Right kidney (tissue), 1 donor: ENCODE results near the gene ATP5ME.

Experiments used
- DNase-seq: peaks from one replicate; pipeline ENCODE4 v3.0.0-alpha.2; 2016

ATP5ME gene

GRCh38 chr4:686413-687040 is 12.5 kb upstream of the ATP5ME start:
- DNase-seq = no peak

GRCh38 chr4:685679-686412 is 11.8 kb upstream of the ATP5ME start:
- no peak for DNase-seq

- no peak for DNase-seq
These were observed 10.7 kb upstream of the ATP5ME start for GRCh38 chr4:684623-685327.

- peak; percentile 64 for DNase-seq
These were observed 10.0 kb upstream of the ATP5ME start for GRCh38 chr4:683982-684622.

- no peak for DNase-seq
These were observed 9.3 kb upstream of the ATP5ME start for GRCh38 chr4:683247-683897.

GRCh38 chr4:682490-683172 is 8.6 kb upstream of the ATP5ME start:
- no peak for DNase-seq

GRCh38 chr4:681736-682451 is 7.8 kb upstream of the ATP5ME start:
- no peak for DNase-seq

DNA sequence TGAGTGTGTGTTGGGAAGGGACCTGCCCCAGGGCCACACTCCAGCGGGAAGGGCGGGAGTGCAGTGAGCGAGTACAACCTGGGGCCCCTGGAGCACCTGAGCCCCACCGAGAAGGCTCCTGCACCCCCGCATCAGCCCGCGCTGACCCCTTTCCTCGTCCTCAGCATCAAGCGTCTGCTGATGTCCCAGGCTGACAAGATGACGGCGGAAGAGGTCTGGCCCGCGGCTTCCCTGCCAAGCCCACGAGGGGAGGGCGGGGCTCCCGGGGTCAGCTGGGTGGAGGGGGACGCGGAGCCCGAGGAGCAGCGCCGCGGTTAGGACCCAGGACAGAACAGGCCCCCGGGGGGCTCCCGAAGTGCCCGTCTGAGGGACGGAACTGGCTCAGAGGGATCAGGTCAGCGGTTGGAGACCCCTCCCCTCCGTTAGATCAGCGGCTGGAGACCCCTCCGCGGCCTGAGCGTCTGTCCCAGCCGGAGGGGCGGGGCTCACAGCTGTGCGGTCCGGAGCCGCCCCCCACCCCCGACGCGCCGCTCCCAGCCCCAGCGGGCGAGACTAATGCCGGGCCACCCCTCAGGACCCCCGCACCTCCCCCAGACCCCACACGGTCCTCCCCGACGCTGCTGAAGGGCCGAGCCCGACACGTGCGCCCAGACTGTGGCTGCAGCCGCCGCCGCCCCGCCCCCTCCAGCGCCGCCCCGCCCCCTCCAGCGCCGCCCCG is 7.0 kb upstream of the ATP5ME start:
- DNase-seq = no peak

DNA sequence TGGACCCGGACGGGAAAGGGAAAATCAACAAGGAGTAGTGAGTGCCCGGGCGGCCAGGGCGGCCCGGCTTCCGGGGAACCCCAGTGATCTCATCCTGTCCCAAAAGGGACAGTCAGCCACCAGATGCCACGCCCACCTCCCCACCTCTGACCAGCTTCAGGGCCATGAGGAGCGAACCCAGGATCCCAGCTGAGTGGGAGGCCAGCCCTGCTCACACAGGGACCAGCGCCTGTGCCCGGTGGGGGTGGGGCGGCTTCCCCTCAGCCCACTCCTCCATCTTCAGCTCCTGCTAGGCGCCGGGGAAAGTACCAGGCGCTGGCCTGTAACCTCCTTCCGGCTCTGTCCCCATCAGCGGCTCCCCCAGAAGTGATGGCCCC is 6.5 kb upstream of the ATP5ME start:
- no peak for DNase-seq

GRCh38 chr4:680091-680490 is 6.0 kb upstream of the ATP5ME start:
- no peak for DNase-seq

DNA sequence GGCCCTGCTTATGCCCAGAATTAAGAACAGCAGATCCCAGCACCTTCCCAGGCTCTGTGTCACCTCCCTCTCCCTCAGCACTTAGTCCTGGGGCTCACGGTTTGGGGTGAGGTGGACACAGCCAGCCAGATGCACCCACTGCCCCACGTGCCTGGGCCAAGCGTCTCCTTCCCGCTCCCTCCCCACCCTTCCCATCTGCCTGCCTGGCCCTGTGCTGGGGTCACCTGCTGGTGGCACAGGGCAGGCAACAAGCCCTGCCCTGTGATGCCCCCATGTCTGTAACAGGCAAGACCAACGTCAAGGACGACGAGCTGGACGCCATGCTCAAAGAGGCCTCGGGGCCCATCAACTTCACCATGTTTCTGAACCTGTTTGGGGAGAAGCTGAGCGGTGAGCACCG is 5.6 kb upstream of the ATP5ME start:
- DNase-seq = no peak

GRCh38 chr4:679104-679481 is 5.0 kb upstream of the ATP5ME start:
- DNase-seq = no peak

- DNase-seq = no peak
These were observed 4.4 kb upstream of the ATP5ME start for GRCh38 chr4:678331-679103.

DNA sequence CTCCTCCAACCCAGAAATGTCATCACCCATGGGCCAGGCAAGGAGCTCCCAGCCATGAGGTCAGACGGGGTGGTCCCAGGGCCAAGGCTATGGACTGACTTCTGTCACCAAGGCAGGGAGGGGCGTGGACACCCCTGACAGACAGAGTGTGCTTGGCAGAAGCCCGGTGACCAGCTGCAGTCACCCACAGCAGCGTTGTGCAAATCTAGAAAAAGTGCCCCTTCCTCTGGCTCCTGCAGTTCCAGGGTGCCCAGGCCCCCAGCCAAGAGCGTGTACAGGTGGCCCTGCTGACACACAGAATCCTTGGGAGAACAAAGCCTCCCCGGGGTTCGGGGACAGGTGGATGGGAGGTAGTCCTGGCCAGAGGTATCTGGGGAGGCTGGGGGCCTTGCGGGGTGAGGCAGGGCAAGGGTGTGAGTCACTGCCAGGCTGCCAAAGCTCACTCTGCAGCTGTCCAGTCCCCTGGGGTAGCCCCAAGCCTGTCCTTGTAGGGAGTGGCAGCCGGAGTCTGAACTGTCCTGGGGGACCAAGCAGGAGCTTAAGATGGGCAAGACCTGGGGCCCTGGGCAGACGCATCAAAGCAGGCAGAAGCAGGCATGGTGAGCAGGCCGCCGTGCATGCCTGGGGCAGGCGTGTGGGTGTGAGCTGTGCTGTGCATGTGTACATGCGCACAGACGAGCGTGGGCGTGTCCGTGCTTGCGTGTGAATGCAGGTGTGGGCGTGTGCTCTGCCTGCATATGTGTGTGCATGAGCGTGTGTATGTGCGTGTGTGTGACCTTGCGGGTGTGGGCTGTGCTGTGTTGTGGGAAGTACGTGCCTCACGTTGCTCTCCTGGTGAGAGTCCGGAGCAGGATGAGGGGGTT is 3.6 kb upstream of the ATP5ME start:
- no peak for DNase-seq

DNA sequence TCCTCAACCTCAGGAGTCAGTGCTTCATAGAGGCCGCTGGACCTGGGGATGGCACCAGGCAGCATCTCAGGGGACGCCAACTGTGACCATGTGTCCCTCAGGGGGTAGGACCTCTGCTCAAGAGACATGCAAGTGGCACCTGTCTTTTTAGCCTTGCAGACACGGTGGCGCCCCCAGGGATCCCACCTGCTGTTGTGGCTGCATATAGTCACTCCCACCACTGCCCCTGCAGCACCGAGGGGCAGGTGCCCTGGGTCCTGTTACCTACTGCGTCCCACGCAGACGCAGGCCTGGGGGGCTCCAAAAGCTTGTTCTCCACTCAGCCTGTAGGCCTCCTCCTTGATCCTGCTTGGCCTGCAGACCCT is 2.8 kb upstream of the ATP5ME start:
- DNase-seq = no peak

DNA sequence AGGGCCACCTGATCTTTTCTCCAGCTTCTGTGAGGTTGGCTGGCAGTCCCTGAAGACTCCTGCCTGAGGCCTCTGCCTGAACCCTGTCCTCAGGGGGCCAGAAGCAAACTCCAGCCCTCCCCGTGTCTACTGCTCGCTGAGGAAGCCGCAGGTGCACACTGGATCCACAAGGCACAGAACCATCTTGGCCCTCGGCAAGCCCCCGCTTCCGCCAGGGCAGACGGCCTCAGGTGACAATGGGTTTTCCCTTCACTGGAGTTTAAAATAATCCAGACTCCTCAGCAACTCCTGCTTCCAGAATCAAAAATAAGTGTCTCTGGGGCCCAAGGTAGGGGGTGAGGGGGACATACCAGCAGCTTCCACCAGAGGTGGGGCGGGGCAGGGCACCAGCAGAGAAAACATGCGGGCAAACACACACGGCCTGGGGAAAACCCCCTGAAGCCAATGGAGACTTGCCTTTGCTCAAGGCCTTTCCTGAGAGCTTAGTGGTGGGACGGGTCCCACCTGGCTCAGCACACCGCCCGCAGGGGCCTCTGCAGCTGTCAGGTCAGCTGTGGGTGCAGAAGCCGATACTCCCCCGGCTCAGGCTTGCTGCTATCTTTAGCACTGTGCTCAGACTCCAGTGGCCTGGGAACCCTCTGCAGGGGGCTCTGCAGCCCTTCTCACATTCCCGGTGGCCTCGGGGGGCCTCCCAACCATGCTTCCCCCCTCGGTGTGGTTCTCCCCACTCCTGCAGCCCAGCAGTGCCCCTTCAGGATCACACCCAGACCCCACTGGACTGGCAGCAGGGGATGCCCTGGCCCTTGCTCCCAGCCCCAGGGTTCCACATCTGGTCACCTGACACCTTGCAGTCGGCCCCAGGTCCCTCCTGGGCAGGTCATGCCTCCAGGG is 2.1 kb upstream of the ATP5ME start:
- DNase-seq = no peak

DNA sequence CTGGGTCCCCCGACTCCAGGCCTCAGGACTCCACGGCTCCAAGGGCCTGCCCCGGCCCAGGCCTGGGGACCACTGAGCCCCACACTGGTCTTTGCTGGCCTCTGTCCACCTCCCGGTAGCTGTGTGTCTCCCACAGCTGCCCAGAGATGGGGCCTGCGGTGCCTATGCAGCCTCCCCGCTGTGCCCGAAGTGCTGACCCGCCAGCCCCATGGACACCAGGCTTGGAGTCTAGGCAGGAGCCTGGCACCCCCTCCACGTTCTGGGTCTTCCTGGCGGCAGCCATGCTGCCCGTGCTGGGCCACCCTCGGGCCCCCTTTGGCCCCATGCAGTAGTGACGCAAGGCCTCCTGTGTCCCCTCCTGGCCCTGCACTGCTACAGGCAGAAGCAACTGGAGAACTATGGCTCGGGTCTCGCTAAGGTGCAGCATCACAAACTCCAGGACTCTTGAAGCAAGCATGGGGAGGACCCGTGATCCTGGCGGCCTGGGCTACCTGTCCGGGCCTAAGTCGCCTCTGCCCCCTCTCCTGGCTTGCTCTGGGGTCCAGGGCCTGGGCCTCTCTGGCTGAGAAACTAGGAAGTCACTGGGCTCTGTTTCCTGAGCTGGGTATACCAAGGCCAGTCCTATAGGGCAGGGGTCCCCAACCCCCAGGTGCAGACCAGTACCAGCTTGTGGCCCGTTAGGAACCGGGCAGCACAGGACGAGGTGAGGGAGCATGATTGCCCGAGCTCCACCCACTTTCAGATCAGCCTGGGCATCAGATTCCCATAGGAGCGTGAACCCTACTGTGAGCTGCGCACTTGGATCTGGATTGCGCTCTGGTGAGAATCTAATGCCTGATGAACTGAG is 1.2 kb upstream of the ATP5ME start:
- no peak for DNase-seq
